Heart left ventricle (tissue), 13 donors: ENCODE results near the gene RGS10.

ENCODE experiments used
- CTCF ChIP-seq, 12 donors: fragments of 200-600 bp; sonication (generic) in 4 of 12; IDR thresholded peaks; one replicate each; pipeline versions ENCODE4 v1.5.0 to v1.8.0; 2018 to 2022; ENCODE audit warnings: antibody characterized with exemption in 12 of 12, mild to moderate bottlenecking in 5 of 12
- POLR2A ChIP-seq, 2 donors: fragments of 450-650 bp; IDR thresholded peaks; one replicate each; pipeline ENCODE4 v1.6.1; 2017; ENCODE audit warnings: antibody characterized with exemption in 2 of 2, mild to moderate bottlenecking in 2 of 2, moderate library complexity in 2 of 2
- donor health status: ischemic (EF 13 %, LVEDD 7.1; RV severe dilation, severe dysfunction).
- donor health status: DM: no; HTN: yes; CAD: no.
- donor health status: DM: no; HTN: no; CAD: no.
- donor health status: ischemic (EF 25% LVEDD 6.9; RV normal size, moderate dysfunction).
- donor health status: ischemic (EF 25% LVEDD 5.7; RV mildly dilated, moderate dysfunction).
- donor health status: ischemic (EF 35%, LVEDD 5.7; RV mildly dilated, moderate dysfunction).
- donor health status: nonischemic (EF 11% LVEDD 7.7; RV severe dilation, severe dysfunction).
- donor health status: DM: yes; HTN: yes; CAD: no.
- donor health status: PGD.
- donor health status: ischemic (EF 29% LVEDD 5.4; RV normal size, mild dysfunction).
- donor health status: nonischemic (EF 23%, LVEDD 6.1; RV moderate dilation, normal function).

- no peak for TF ChIP-seq POLR2A (IDR thresholded peaks at IDR 0.05)
- no peak for TF ChIP-seq CTCF (IDR thresholded peaks at IDR 0.05)
Observed at GRCh38 chr10:119549247-119549999, 6.9 kb upstream of the RGS10 start.
